Activated CD8-positive, alpha-beta memory T cell treated with anti-CD3 and anti-CD28 coated beads, Interleukin-2, amount 50 U/mL, for 24 hours (primary cell): Measurements from ENCODE around the gene CAMSAP1.

Experiments
- DNase-seq: peaks from one replicate; pipeline ENCODE4 v3.0.0-alpha.2; 2020; ENCODE audit errors: extremely low read depth

The CAMSAP1 gene

GRCh38 chr9:135882011-135882410 lies 25.3 kb downstream of the CAMSAP1 start:
- no peak for DNase-seq

GRCh38 chr9:135880438-135880837 lies 26.9 kb downstream of the CAMSAP1 start:
- no peak for DNase-seq

- DNase-seq, result no peak
Measured at GRCh38 chr9:135879619-135880018, 27.7 kb downstream of the CAMSAP1 start.

- no peak for DNase-seq
Measured at GRCh38 chr9:135879237-135879601, 28.1 kb downstream of the CAMSAP1 start.

GRCh38 chr9:135878528-135879236 lies 28.7 kb downstream of the CAMSAP1 start:
- no peak for DNase-seq

- no peak for DNase-seq
Measured at GRCh38 chr9:135877791-135878527, 29.4 kb downstream of the CAMSAP1 start.

GRCh38 chr9:135876936-135877335 lies 30.4 kb downstream of the CAMSAP1 start:
- no peak for DNase-seq

- no peak for DNase-seq
Measured at GRCh38 chr9:135874859-135875258, 32.5 kb downstream of the CAMSAP1 start.

GRCh38 chr9:135869909-135870308 lies 37.4 kb downstream of the CAMSAP1 start:
- DNase-seq, result no peak

GRCh38 chr9:135865531-135865930 lies 41.8 kb downstream of the CAMSAP1 start:
- DNase-seq, result no peak

- peak; percentile 57 for DNase-seq
Measured at GRCh38 chr9:135864447-135865049, 42.8 kb downstream of the CAMSAP1 start.

- no peak for DNase-seq
Measured at GRCh38 chr9:135862809-135863208, 44.5 kb downstream of the CAMSAP1 start.

- DNase-seq, result no peak
Measured at GRCh38 chr9:135858491-135859185, 48.7 kb downstream of the CAMSAP1 start.

- no peak for DNase-seq
Measured at GRCh38 chr9:135857843-135858242, 49.5 kb downstream of the CAMSAP1 start.

- no peak for DNase-seq
Measured at GRCh38 chr9:135857371-135857786, 50.0 kb downstream of the CAMSAP1 start.

GRCh38 chr9:135851748-135852147 lies 55.6 kb downstream of the CAMSAP1 start:
- no peak for DNase-seq

GRCh38 chr9:135850737-135851136 lies 56.6 kb downstream of the CAMSAP1 start:
- DNase-seq, result no peak

GRCh38 chr9:135849181-135849580 lies 58.2 kb downstream of the CAMSAP1 start:
- no peak for DNase-seq

GRCh38 chr9:135848341-135849047 lies 58.9 kb downstream of the CAMSAP1 start:
- DNase-seq, result no peak

GRCh38 chr9:135847833-135848232 lies 59.5 kb downstream of the CAMSAP1 start:
- no peak for DNase-seq

- DNase-seq, result no peak
Measured at GRCh38 chr9:135840539-135840938, 66.8 kb downstream of the CAMSAP1 start.

GRCh38 chr9:135840107-135840506 lies 67.2 kb downstream of the CAMSAP1 start:
- no peak for DNase-seq
